Measurements from ENCODE around the gene FOXL2NB. TPM values are rescaled to one million over a fixed set of nuclear protein-coding genes. Genes with fewer than 3 reads are reported as not detected.

Gene FOXL2NB
- total RNA-seq (2014; rRNA removed; shearing (Covaris generic); ENCODE audit: low replicate concordance) = not detected in 2 replicates

DNA sequence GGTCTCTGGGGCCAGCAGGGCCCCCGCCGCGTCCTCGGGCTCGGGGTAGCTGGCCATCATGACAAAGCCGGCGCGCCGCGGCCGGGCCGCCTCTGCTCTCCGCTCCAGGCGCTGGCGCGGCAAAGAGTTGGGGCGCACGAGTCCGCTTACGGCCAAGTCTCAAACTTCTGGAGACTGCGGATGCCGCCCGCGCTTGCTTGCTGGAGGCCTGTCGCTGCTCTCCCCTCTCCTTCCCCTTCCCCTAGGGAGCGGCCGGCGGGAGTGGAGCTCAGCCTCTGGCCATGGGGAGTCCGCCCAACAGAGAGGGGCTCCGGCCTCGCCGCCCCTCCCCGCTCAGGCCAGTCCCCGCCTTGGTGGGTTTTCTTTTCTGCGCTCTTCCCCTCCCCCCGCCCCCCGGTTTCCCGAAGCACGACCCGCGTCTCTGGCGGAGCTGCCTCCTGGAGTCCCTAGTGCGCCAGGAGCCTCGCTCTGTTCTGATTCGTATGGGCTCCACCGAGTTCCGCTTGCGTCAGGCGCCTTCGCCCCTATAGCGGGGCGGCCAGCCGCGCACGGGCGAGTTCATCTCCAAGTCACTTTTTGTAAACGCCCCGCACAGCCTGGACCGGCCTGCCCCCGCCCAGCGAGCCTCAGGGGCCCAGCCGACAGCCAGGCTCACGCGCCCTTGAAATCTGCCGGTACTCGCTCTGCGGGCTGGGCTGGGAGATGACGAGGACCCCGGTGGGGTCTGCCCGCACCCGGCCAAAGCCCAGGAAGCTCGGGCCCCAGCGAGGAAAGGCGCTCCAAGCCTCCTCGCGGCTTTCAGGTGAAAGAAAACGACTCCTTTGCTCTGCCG lies at the start of gene FOXL2NB, which contains the start of gene FOXL2:
Gene FOXL2NB, plus strand, starts transcription at position 555 of the 832 bp plus-strand sequence. Its CDS starts 148 bp downstream, at position 703.
Gene FOXL2, minus strand, starts transcription at position 475 of the 832 bp plus-strand sequence. Its CDS starts 415 bp downstream, at position 60.
- Histone ChIP-seq H3K27me3 (ENCODE audit: low read length) (no peaks in the 10 kb centered on the region), H3K4me2 (ENCODE audit: low read depth, low read length, poor library complexity, severe bottlenecking) (no peak within 1 kb of the TSS), H3K9me3 (ENCODE audit: low read length) (no peaks in the 10 kb centered on the region), H3K79me2 (ENCODE audit: low read length) (no peaks in the 10 kb centered on the region), H3K27ac (ENCODE audit: low read length) (no peak within 1 kb of the TSS), H4K20me1 (ENCODE audit: insufficient read depth, low read depth, low read length) (no peaks in the 10 kb centered on the region), H3K9me2 (replicated peaks; ENCODE audit: insufficient read depth, low read length) (no peaks in the 10 kb centered on the region), H3K9ac (ENCODE audit: low read length) (no peak within 1 kb of the TSS), H2AFZ (ENCODE audit: low read length) (no peak within 1 kb of the TSS), H3K4me3 (ENCODE audit: low read length) (no peak within 1 kb of the TSS), H3K36me3 (ENCODE audit: insufficient read depth, low read length) (no peaks in the 10 kb centered on the region), H3K4me1 (ENCODE audit: low read length) (no peaks in the 10 kb centered on the region)
- no peak for DNase-seq

DNA sequence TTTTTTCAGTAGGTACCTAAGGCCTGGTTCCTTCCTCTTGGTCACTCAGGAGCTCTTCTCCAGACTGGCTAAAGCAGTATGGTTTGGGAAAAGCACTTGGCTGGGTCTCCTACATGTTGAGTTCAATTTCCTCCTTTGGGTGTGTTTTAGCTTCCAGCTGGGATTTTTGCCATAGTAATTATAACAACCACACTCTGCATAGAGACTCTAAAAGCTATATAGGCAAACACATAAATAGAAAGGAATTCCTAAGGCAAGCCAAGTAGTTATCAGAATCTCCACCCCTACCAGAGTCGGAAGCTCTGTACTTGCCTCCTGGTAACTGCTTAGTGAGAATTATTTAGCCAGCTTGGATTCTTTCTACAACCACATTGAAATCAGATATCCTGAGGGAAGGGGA lies 48.7 kb upstream of the FOXL2NB start:
- Histone ChIP-seq H3K36me3 (ENCODE audit: insufficient read depth, low read length) (no peaks in the 10 kb centered on the region), H3K9me3 (ENCODE audit: low read length) (no peaks in the 10 kb centered on the region), H3K9me2 (replicated peaks; ENCODE audit: insufficient read depth, low read length) (no peaks in the 10 kb centered on the region), H3K27me3 (ENCODE audit: low read length) (no peaks in the 10 kb centered on the region), H3K79me2 (ENCODE audit: low read length) (no peaks in the 10 kb centered on the region), H2AFZ (ENCODE audit: low read length) (no peak overlapping the region), H3K4me2 (ENCODE audit: low read depth, low read length, poor library complexity, severe bottlenecking) (no peak overlapping the region), H3K27ac (ENCODE audit: low read length) (no peak overlapping the region), H3K9ac (ENCODE audit: low read length) (no peak overlapping the region), H3K4me1 (ENCODE audit: low read length) (no peaks in the 10 kb centered on the region), H3K4me3 (ENCODE audit: low read length) (no peak overlapping the region), H4K20me1 (ENCODE audit: insufficient read depth, low read depth, low read length) (no peaks in the 10 kb centered on the region)
- no peak for DNase-seq

GRCh38 chr3:138898708-138899107 lies 48.3 kb upstream of the FOXL2NB start:
- Histone ChIP-seq H3K9me2 (replicated peaks; ENCODE audit: insufficient read depth, low read length) (no peaks in the 10 kb centered on the region), H3K4me1 (ENCODE audit: low read length) (no peaks in the 10 kb centered on the region)

GRCh38 chr3:138899351-138899991 lies 47.5 kb upstream of the FOXL2NB start:
- Histone ChIP-seq H3K27ac (ENCODE audit: low read length) (no peak overlapping the region), H3K9me3 (ENCODE audit: low read length) (no peaks in the 10 kb centered on the region), H3K9ac (ENCODE audit: low read length) (no peak overlapping the region), H3K79me2 (ENCODE audit: low read length) (no peaks in the 10 kb centered on the region), H3K27me3 (ENCODE audit: low read length) (no peaks in the 10 kb centered on the region), H3K9me2 (replicated peaks; ENCODE audit: insufficient read depth, low read length) (no peaks in the 10 kb centered on the region), H4K20me1 (ENCODE audit: insufficient read depth, low read depth, low read length) (no peaks in the 10 kb centered on the region), H3K4me2 (ENCODE audit: low read depth, low read length, poor library complexity, severe bottlenecking) (no peak overlapping the region), H3K36me3 (ENCODE audit: insufficient read depth, low read length) (no peaks in the 10 kb centered on the region), H3K4me1 (ENCODE audit: low read length) (no peaks in the 10 kb centered on the region), H3K4me3 (ENCODE audit: low read length) (no peak overlapping the region), H2AFZ (ENCODE audit: low read length) (no peak overlapping the region)
- no peak for DNase-seq

More at GRCh38 chr3:138898708-138899107, 48.3 kb upstream of the FOXL2NB start:
- no peak for DNase-seq
- H3K4me2 ChIP-seq (ENCODE audit: low read depth, low read length, poor library complexity, severe bottlenecking) = no peak overlapping the region
- H3K27ac ChIP-seq (ENCODE audit: low read length) = no peak overlapping the region
- no peak overlapping the region for H3K9ac ChIP-seq (ENCODE audit: low read length)
- H4K20me1 ChIP-seq (ENCODE audit: insufficient read depth, low read depth, low read length) = no peaks in the 10 kb centered on the region
- H3K36me3 ChIP-seq (ENCODE audit: insufficient read depth, low read length) = no peaks in the 10 kb centered on the region
- H2AFZ ChIP-seq (ENCODE audit: low read length) = no peak overlapping the region
- H3K79me2 ChIP-seq (ENCODE audit: low read length) = no peaks in the 10 kb centered on the region
- no peaks in the 10 kb centered on the region for H3K27me3 ChIP-seq (ENCODE audit: low read length)
- no peaks in the 10 kb centered on the region for H3K9me3 ChIP-seq (ENCODE audit: low read length)
- H3K4me3 ChIP-seq (ENCODE audit: low read length) = no peak overlapping the region

- Histone ChIP-seq H2AFZ (ENCODE audit: low read length) (no peak overlapping the region), H3K27me3 (ENCODE audit: low read length) (0 out of 2 replicates have a peak, but pooled peaks cover 3% of the 10 kb centered on the region), H3K4me2 (ENCODE audit: low read depth, low read length, poor library complexity, severe bottlenecking) (no peak overlapping the region), H3K36me3 (ENCODE audit: insufficient read depth, low read length) (no peaks in the 10 kb centered on the region), H3K9me3 (ENCODE audit: low read length) (no peaks in the 10 kb centered on the region), H4K20me1 (ENCODE audit: insufficient read depth, low read depth, low read length) (no peaks in the 10 kb centered on the region), H3K9me2 (replicated peaks; ENCODE audit: insufficient read depth, low read length) (no peaks in the 10 kb centered on the region), H3K4me1 (ENCODE audit: low read length) (no peaks in the 10 kb centered on the region), H3K27ac (ENCODE audit: low read length) (no peak overlapping the region), H3K4me3 (ENCODE audit: low read length) (no peak overlapping the region), H3K9ac (ENCODE audit: low read length) (no peak overlapping the region), H3K79me2 (ENCODE audit: low read length) (no peaks in the 10 kb centered on the region)
- no peak for DNase-seq
Observed at GRCh38 chr3:138901567-138901966, 45.5 kb upstream of the FOXL2NB start.

GRCh38 chr3:138902171-138902570 lies 44.8 kb upstream of the FOXL2NB start:
- no peak overlapping the region for H3K9ac ChIP-seq (ENCODE audit: low read length)
- H3K9me2 ChIP-seq (replicated peaks; ENCODE audit: insufficient read depth, low read length) = no peaks in the 10 kb centered on the region
- no peak overlapping the region for H3K4me2 ChIP-seq (ENCODE audit: low read depth, low read length, poor library complexity, severe bottlenecking)
- H4K20me1 ChIP-seq (ENCODE audit: insufficient read depth, low read depth, low read length) = no peaks in the 10 kb centered on the region
- no peaks in the 10 kb centered on the region for H3K79me2 ChIP-seq (ENCODE audit: low read length)
- no peaks in the 10 kb centered on the region for H3K4me1 ChIP-seq (ENCODE audit: low read length)
- no peak for DNase-seq
- H2AFZ ChIP-seq (ENCODE audit: low read length) = no peak overlapping the region
- H3K27me3 ChIP-seq (ENCODE audit: low read length) = 0 out of 2 replicates have a peak, but pooled peaks cover 3% of the 10 kb centered on the region
- no peak overlapping the region for H3K27ac ChIP-seq (ENCODE audit: low read length)
- H3K4me3 ChIP-seq (ENCODE audit: low read length) = no peak overlapping the region
- H3K36me3 ChIP-seq (ENCODE audit: insufficient read depth, low read length) = no peaks in the 10 kb centered on the region
- no peaks in the 10 kb centered on the region for H3K9me3 ChIP-seq (ENCODE audit: low read length)

GRCh38 chr3:138907539-138907938 lies 39.5 kb upstream of the FOXL2NB start:
- Histone ChIP-seq H3K9me2 (replicated peaks; ENCODE audit: insufficient read depth, low read length) (no peaks in the 10 kb centered on the region), H3K36me3 (ENCODE audit: insufficient read depth, low read length) (no peaks in the 10 kb centered on the region), H3K27ac (ENCODE audit: low read length) (no peak overlapping the region), H3K9me3 (ENCODE audit: low read length) (no peaks in the 10 kb centered on the region), H3K9ac (ENCODE audit: low read length) (no peak overlapping the region), H4K20me1 (ENCODE audit: insufficient read depth, low read depth, low read length) (no peaks in the 10 kb centered on the region), H3K27me3 (ENCODE audit: low read length) (0 out of 2 replicates have a peak, but pooled peaks cover 3% of the 10 kb centered on the region), H2AFZ (ENCODE audit: low read length) (no peak overlapping the region), H3K79me2 (ENCODE audit: low read length) (no peaks in the 10 kb centered on the region), H3K4me1 (ENCODE audit: low read length) (no peaks in the 10 kb centered on the region), H3K4me3 (ENCODE audit: low read length) (no peak overlapping the region), H3K4me2 (ENCODE audit: low read depth, low read length, poor library complexity, severe bottlenecking) (no peak overlapping the region)
- DNase-seq = no peak

DNA sequence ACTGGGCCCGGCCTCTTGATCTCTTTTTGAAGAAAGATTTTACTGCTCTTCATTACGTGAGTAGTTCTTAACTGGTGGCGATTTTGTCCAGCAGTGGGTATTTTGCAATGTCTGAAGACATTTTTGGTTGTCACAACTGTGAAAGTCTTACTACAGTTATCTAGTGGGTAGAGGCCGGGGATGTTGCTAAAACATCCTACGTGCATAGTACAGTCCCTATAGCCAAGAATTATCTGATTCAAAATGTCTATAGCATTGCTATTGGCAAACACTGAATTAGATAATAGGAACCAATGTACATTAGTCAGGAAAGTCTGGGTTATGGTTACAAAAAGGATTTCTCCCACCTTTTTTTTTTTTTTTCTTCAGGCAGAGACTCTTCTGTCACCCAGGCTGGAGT lies 38.2 kb upstream of the FOXL2NB start:
- Histone ChIP-seq H2AFZ (ENCODE audit: low read length) (no peak overlapping the region), H3K9me3 (ENCODE audit: low read length) (no peaks in the 10 kb centered on the region), H3K4me3 (ENCODE audit: low read length) (no peak overlapping the region), H3K4me1 (ENCODE audit: low read length) (no peaks in the 10 kb centered on the region), H3K79me2 (ENCODE audit: low read length) (no peaks in the 10 kb centered on the region), H3K27ac (ENCODE audit: low read length) (no peak overlapping the region), H3K9ac (ENCODE audit: low read length) (no peak overlapping the region), H3K4me2 (ENCODE audit: low read depth, low read length, poor library complexity, severe bottlenecking) (no peak overlapping the region), H3K9me2 (replicated peaks; ENCODE audit: insufficient read depth, low read length) (no peaks in the 10 kb centered on the region), H4K20me1 (ENCODE audit: insufficient read depth, low read depth, low read length) (no peaks in the 10 kb centered on the region), H3K27me3 (ENCODE audit: low read length) (0 out of 2 replicates have a peak, but pooled peaks cover 3% of the 10 kb centered on the region), H3K36me3 (ENCODE audit: insufficient read depth, low read length) (no peaks in the 10 kb centered on the region)
- DNase-seq = no peak

Measured in Karpas-422 (cell line).